HG03060 (cell line): Measurements from ENCODE around the gene ZNG1C.
"Not testable (repeated sequence)": the region's sequence is repeated elsewhere in the genome, so short reads cannot be mapped to it uniquely, and the experiment has no call there.

Source experiments
- ATAC-seq: cut with Tn5 transposase; IDR thresholded peaks from one replicate; pipeline ENCODE4 v1.9.1; 2021; ENCODE audit warnings: low read depth, moderate number of reproducible peaks; ENCODE audit not compliant: unreplicated experiment

The ZNG1C gene

DNA sequence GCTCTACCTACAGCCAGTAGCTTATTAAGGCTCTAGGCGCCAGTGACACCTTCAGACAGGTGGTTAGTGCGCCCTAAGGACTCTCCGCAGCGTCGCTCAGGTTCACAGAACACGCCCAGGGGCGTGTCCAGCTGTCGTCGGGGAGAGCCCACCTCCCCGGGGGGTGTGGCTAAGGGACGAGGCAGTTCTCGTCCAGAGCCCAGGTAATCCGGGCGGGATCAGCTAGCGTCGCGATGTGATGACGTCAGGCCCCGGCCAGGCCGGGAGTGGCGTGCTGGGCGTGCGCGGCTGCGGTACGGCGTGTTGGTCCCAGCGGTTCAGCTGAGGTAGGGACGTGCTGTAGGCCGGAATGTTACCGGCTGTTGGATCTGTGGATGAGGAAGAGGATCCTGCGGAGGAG is at the start of gene ZNG1C:
ZNG1C (plus strand) TSS at position 301 of the 400 bp plus-strand sequence; CDS start at position 350, 49 bp downstream.
- not testable (repeated sequence) for ATAC-seq

DNA sequence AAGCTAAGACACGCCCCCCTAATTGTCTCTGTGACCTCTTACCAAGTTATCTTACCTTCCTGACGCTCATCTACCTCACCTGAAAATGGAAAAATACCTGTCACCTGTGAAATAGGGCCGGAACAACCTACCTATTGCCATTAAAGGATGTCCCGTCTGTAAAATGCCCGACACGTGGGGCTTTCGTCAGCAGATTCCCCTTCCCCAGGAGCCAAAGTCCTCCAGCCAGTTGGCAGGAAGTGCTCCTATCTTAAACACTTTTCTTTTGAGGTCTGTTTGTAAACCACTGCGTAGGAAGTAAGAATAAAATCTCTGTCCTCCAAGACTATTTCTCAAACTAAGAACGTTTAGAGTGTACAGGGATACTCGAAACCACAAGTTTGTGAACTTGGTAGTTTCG is 654 bp downstream of the ZNG1C start:
- ATAC-seq: not testable (repeated sequence)

DNA sequence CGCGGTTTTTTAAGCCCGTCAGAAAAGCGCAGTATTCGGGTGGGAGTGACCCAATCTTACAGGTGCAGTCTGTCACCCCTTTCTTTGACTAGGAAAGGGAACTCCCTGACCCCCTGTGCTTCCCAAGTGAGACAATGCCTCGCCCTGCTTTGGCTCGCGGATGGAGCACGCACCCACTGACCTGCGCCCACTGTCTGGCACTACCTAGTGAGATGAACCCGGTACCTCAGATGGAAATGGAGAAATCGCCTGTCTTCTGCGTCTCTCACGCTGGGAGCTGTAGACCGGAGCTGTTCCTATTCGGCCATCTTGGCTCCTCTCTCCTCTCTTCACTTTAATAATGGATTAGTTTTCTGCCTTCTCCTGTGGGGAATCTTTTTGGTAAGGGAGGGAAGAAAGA is 39.3 kb downstream of the ZNG1C start:
- not testable (repeated sequence) for ATAC-seq

- ATAC-seq: not testable (repeated sequence)
These were observed 60.8 kb downstream of the ZNG1C start, which contains the start of gene FOXD4L3 for GRCh38 chr9:68302567-68302966. Gene FOXD4L3 (plus strand): TSS chr9:68302867. CDS start chr9:68302952, 85 bp downstream.

GRCh38 chr9:68303771-68304170 is 62.0 kb downstream of the ZNG1C start:
- not testable (repeated sequence) for ATAC-seq

- not testable (repeated sequence) for ATAC-seq
These were observed 62.4 kb downstream of the ZNG1C start for GRCh38 chr9:68304212-68304611.

DNA sequence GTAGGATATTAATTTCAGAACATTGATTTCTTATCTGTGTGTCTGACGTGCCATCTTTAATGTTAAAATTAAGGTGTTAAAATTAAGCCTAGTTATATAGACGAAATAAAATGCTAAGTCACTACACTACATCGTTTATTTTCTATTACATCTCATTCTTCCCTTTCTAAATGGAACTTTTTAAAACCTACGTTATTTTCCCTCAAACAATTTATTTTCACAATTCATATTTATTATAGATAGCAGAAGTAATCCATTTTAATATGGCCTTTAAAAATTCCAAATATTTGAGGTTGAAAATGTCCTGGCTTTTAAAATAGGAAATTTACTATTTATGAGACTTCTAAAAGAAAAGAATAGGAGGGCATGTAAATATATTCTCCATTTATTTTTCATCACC is 63.0 kb downstream of the ZNG1C start:
- ATAC-seq: not testable (repeated sequence)

DNA sequence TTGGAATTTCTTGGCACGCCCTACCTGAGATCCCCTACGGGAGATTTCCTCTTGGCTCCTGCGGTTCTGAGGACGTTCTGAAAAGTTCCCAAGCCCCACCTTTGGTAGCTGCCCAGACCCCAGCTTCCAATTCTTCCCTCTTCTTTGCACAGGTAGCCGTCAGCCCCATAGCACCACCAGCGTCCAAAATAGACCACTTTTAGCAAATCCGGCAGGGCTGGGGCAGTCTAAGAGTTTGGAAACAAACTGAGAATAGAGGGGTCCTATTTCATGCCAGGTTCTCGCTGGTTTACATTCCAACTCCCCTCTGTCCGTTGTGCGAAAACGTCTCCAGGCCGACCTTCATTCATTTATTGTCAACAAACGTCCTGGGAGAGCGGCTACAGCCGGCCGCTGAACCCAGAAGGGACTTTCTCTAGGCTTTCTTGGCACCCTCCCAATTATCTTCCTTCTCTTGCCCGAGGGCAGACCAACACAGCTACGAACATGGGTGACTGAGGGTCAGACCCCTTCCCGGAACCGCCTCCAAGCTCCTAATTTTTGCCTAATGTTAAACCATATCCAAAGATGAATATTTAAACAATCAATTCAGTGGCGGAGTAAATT is 64.0 kb downstream of the ZNG1C start:
- not testable (repeated sequence) for ATAC-seq

DNA sequence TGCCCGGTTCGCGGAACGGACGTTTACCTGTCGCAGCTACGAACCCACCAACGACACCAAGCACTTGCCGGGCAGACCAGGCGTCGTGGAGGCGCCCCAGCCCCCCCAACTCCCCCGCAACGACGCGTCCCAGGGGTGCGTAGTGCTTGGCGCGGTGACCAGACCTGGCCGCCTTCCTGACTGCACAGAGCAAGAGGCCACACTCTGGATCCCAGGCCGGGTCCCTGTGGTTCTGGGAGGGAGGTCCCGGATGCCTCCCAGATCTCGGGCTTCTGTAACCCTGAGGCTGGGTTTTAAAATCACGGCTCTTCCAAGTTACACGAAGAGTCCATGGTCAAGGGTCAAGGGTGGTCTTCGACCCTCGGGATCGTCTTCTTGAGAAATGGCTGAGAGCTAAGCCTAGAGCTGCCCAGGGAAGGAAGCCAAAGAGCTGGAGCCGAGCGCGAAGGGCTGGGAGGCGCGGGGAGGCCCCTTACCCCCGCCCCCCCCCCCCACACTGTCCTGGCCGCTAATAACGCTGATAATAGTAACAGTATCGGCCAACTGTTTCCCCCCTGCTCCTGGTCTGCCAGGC is 64.7 kb downstream of the ZNG1C start:
- ATAC-seq: not testable (repeated sequence)

DNA sequence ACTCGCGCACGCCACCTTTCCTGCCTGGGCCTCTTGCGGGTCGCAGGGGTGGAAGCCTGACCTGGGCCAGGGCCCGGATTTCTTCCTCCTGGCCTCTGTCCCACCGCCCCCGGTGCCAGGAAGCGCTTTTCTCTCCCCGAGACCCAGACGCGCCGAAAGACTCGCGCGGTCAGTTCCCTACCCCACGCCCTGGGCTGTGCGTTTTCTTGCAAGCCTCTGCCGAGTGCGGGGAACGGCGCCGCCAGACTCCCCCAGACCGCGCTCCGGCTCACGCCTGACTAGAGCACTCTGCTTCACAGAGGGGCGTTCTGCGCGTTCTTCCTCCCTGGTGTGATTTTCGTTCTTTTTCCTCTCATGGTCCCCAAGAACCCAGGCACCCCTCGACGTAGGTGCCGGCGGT is 65.3 kb downstream of the ZNG1C start:
- not testable (repeated sequence) for ATAC-seq

- ATAC-seq: not testable (repeated sequence)
These were observed 65.9 kb downstream of the ZNG1C start for GRCh38 chr9:68307654-68308053.

DNA sequence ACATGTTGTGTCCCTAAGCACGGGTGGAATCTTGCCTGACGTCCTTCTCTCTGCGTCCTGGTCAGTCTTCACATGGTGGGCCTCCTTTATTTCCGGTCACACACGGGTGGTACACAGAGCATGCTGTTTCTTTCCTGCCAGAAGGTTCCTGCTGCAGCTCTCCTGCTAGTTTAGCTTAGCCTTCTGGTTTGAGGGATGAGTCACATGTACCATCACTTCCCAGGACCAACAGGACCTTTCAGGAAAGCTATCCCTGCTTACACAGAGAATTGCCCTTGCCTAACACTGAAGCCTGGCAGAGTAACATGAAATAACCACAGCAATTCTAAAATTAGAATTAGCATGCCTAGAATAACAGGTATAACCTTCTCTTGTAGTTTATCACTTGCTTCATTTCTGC is 69.4 kb downstream of the ZNG1C start:
- not testable (repeated sequence) for ATAC-seq

- not testable (repeated sequence) for ATAC-seq
These were observed 76.4 kb downstream of the ZNG1C start for GRCh38 chr9:68318209-68318608.

GRCh38 chr9:68323749-68324148 is 82.0 kb downstream of the ZNG1C start:
- not testable (repeated sequence) for ATAC-seq

DNA sequence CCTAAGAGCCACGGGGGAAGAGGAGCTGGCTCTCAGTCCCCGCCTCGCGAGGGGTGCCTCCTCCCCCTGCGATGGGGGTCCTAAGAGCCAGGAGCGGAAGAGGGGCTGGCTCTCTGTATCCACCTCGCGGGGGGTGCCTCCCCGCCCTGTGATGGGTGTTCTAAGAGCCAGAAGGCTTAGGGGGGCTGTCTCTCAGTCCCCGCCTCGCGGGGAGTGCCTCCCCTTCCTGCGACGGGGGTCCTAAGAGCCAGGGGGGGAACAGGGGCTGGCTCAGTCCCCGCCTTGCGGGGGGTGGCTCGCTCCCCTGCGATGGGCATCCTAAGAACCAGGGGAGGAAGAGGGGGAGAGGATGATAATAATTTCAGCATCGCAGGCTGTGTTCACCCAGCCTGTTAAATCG is 82.7 kb downstream of the ZNG1C start:
- ATAC-seq: not testable (repeated sequence)

DNA sequence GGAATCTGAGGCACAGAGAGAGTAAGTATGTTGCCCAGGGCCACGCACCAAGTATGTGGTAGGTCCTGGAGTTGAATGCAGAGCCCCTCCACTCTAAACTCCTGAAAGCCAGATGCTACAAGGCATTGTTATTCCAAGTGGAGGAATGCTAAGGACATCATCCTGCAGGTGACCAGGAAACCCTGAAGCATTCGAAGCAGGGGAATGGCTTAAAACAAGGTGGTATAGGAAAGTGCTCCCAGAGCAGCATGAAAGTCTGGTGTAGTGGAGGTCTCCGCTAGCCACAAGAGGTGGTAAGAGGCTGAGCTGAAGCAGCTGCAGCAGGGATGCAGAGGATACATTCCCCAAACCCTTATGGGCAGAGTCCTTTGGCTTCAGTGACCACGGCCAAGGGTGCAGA is 87.3 kb downstream of the ZNG1C start:
- not testable (repeated sequence) for ATAC-seq

DNA sequence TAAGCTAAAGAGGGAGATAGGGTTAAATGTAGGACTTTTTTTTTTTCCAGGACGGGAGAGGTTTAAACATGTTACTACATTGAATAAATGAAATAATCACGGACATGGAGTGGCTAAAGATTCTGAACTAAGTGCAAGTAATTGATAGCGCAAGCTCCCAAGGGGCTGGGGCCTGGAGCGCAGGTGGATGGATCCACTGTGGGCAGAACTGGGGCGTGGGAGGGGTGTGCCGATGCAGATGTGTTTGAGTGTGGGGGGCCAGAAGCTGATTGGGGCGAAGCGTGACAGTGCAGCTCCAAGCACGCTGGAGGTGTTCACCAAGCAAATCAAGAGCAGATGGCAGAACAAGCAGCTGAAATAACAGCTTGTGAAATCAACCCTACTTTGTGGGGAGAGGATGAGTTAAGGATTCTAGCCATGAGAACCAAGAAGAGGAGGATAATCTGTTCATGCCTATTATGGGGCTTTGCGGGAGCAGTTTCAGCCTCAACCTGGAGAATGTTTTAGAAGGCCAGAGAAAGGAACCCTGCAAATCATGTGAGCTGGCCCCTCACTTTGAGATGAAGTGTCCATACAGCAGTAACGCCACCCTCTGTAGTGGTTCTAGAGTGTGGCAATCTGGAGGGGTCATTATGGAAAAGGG is 88.9 kb downstream of the ZNG1C start:
- ATAC-seq: not testable (repeated sequence)

DNA sequence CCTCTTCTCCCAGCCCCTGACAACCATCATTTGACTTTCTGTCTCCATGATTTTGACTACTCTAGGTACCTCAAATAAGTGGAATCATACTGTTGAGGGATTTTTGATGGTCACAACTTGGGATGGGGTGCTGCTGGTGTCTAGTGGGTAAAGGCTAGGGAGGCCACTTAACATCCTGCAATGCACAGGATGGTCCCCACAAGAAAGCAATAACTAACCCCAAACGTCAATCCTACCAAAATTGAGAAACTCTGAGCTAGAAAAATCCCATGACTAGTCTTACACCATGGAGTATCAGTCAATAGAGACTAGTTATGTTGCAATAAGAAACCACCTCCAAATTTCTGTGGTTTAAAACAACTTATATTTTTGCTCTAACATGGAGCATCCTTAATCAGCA is 90.3 kb downstream of the ZNG1C start:
- ATAC-seq: not testable (repeated sequence)

DNA sequence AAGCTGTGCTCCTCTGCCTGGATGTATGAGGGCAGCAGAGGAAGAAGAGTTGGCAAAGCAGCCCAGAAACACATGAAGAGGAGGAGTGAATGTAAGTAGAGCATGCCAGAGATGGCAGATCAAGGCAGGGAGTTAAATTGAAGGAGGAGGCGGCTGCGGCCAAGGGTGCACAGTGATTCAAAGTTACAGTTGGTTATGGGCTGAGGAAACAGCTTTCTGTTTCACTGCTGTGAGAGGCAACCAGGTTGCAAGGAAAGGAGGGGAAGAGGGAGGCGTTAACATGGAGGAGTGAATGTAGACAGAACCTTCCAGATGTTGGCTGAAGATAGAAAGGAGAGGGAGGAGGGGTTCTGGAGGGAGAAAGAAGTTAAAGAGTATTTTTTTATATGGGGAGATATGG is 94.2 kb downstream of the ZNG1C start:
- ATAC-seq: not testable (repeated sequence)

DNA sequence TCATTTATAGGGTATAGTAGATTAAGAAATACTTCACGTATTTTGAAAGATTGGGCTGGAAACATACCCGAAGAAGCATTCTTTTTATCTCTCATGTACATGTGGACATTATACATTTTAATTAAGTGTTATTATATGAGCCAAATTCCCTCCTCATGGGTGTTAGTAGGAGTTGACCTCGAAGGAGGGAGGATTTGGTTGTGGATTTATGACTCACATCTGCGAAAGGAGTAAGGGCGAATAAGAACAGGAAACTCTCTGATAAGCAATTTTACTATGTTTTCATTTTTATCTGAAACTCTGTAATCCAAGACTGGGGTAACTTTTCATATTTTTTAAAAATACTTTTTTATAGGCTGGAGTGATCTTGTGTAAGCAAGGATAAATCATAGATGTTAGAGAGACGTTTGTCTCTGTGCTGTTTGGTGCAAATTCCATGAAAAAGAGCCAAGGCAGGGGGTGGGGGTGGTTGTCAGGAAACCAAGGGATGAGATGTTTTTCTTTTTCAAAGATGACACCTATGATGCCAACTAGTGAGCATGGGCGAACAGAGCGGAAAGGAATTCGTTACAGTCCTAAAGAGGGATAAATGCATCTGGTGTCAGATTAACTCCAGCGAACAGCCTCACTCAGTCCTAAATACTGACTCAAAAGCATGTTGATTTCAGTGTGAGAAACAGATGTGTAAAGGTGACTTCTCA is 95.0 kb downstream of the ZNG1C start:
- not testable (repeated sequence) for ATAC-seq

- ATAC-seq: not testable (repeated sequence)
These were observed 96.2 kb downstream of the ZNG1C start for GRCh38 chr9:68338000-68338399.
